NCI-H2107 treated with DMSO at 0.1 percent for 48 hours (cell line): ENCODE data around the gene BACH2.
"Not testable (repeated sequence)": the region's sequence is repeated elsewhere in the genome, so short reads cannot be mapped to it uniquely, and the experiment has no call there.

Experiments used
- DNase-seq: peaks from one replicate; lab custom pipeline; 2025; ENCODE audit not compliant: unreplicated experiment; lab: John Stamatoyannopoulos, UW

Gene BACH2

GRCh38 chr6:89925826-89926225 lies 370.8 kb downstream of the BACH2 start:
- no peak for DNase-seq

DNA sequence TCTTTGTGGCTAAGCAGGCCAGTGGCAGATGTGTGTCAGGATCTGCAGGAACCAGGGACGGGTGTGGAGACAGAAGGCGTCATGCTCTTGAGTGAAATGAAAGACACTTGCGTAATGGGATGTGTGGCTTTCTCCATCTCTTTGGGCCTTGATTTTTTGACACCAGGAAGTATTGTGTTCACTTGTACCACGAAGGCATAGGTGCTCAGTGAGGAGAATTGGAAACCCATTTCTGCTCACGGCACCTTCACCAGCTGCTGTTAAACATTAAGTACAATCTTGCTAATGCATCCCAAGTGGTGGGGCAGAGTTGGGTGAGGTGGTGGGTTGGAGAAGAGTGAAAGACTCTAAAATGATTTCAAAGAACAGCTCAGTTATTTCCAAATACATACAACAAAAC lies 372.4 kb downstream of the BACH2 start:
- DNase-seq, result no peak

DNA sequence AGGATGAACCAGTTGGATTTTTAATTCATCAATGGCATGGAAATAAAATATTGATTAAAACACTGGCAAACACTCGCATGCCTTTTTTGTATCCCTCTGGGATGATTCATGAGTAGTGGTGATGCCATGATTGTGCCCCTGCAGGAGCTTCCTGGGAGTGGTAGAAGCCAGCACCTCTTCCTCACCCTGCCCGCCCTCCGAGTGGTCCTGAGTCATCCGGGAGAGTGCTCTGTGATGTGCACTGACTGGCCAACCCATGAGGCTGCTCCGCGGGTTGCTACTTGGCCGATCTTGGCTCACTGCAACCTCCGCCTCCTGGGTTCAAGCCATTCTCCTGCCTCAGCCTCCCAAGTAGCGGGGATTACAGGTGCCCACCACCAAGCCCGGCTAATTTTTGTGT lies 375.0 kb downstream of the BACH2 start:
- DNase-seq, result no peak

DNA sequence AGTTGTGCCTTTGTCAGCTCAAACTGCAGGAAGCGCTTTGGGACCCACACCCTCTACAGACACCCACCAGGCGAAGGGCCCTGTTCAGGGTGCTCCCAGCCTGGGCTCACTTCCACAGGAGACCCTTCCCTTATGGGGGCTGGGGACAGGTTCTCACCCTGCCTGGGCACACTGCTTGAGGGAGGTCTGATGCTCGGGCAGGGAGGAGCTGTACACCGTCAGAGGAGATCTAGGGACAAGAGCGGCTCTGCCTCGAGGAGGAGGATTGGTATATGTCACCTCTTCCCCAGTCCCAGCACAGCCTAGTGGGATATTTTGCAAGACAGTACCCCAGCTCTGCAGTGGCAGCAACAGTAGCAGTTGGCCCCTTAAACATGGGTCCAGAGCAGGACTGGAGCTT lies 375.4 kb downstream of the BACH2 start:
- DNase-seq, result no peak

DNA sequence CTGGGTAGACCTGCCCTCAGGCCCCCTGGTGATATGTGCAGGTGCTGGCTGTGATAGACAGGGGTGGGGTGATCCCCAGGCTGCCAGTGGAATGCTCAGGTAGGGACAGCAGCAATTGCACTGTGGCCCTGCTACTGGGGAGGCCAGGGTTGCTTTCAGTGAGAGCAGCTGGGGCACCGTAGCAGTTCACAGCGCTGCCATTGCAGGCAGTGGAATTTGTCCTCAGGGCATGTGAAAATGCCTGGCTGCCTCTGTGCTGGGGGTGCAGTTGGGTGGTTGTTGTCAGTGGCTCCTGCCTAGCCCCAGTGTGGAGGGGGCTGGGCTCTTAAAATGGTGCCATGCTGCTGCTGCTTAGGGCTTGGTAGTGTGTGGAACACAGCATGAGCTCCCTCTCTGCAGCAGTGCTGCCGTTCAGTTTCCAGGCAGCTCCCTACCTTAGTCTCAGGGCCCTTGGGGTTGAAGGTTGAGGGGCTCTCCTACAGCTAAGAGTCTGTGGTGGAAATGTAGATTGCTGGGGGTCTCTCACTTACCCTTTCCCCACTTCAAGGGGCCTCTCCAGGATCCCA lies 378.8 kb downstream of the BACH2 start:
- DNase-seq, result no peak

GRCh38 chr6:89917216-89917615 lies 379.4 kb downstream of the BACH2 start:
- DNase-seq, result no peak

DNA sequence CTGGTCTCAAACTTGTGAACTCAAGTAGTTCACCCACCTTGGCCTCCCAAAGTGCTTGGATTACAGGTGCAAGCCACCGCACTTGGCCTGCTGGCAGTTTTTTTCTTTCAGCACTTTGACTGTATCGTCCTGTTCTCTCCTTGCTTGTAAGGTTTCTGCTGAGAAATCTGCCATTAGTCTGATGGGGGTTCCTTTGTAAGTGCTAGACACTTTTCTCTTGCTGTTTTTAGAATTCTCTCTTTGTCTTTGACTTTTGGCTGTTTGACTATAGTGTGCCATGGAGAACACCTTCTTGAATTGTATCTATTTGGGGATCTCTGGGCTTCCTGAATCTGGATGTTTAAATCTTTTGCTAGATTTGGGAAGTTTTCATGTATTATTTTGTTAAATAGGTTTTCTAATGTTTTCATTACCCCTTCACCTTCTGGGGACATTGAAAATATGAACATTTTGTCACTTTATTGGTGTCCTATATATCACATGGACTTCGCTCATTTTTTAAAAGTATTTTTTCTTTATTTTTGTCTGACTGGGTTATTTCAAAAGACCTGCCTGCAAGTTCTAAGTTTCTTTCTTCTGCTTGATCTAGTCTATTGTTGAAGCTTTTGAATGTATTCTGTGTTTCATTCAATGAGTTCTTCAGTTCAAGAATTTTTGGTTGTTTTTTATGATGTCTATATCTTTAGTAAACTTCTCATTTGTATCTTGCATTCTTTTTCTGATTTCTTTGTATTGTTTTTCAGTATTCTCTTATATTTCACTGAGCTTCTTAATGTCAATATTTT lies 380.3 kb downstream of the BACH2 start:
- no peak for DNase-seq

GRCh38 chr6:89910902-89911240 lies 385.8 kb downstream of the BACH2 start:
- DNase-seq, result no peak

- not testable (repeated sequence) for DNase-seq
Measured at GRCh38 chr6:89910001-89910901, 386.4 kb downstream of the BACH2 start.

GRCh38 chr6:89895276-89895874 lies 401.3 kb downstream of the BACH2 start:
- no peak for DNase-seq

- DNase-seq, result no peak
Measured at GRCh38 chr6:89894169-89894568, 402.5 kb downstream of the BACH2 start, which contains the start of gene GJA10. GJA10 (plus strand) TSS chr6:89894469; CDS start chr6:89894469, 0 bp downstream.

GRCh38 chr6:89892577-89892976 lies 404.1 kb downstream of the BACH2 start:
- not testable (repeated sequence) for DNase-seq

- not testable (repeated sequence) for DNase-seq
Measured at GRCh38 chr6:89890845-89891528, 405.7 kb downstream of the BACH2 start.

- no peak for DNase-seq
Measured at GRCh38 chr6:89888871-89889270, 407.8 kb downstream of the BACH2 start.

- DNase-seq, result no peak
Measured at GRCh38 chr6:89888138-89888514, 408.5 kb downstream of the BACH2 start.

DNA sequence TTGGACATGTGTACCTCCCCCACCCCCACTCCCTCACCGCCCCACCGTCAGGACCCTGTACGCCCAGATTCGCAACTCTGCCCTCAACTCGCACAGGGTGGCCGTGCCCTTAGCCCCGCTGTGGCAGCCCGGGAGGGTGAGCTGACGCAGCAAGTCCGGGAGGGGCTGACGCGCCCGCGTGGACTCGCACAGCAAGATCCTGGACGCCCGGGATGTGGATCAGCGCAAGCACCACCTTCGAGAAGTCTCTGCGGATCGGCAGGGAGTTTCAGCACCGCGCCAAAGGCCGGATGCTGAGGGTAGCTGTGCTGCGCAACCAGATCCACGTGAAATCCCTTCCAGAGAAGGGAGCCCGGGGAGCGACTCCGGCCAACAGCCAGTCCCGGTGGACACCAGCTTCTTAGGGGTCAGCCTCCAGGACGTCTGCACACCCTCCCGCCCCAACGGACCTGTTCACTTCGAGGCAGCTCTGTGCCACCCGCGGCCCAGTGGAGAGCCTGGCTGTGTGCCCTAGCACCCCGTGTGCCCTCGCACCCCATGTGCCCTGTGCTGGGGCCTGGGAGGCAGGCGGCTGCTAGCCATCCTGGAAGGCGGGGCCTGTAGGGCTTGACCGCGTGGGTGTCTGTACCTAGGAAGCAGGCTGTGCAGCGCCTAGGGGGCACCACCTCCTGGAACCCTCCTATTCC lies 409.0 kb downstream of the BACH2 start:
- no peak for DNase-seq

DNA sequence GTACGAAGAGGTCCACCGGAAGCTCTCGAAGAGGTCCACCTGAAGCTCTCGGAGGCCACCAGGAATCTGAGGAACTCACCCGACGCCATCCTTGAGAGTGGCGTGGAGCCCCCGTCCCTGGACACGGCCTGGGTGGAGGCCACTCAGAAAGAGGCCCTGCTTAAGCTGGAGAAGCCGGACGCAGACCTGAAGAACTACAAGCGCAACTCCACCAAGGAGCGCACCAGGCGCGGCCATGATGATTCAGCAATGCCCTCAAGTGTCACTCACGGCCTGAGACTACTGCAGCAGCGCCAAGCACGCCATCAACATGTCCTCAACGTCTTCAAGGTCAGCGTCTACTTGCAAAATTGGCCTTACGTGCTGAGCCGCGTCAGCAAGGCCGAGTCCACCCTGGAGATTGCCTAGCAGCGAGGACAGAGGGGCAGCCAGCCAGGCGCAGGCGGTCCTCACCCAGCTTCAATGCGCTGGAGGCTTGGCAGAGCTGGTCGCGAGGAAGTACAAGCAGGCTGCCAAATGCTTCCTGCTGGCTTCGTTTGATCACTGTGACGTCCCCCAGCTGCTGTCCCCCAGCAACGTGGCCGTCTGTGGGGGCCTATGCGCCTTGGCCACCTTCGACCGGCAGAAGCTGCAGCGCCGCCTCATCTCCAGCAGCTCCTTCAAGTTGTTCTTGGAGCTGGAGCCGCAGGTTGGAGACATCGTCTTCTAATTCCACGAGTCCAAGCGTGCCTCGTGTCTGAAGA lies 410.1 kb downstream of the BACH2 start:
- no peak for DNase-seq
